NT2/D1 (cell line): ENCODE measurements around the gene KIF3A.

Experiments used
- SUZ12 ChIP-seq: IDR thresholded peaks from 2 replicates; pipeline ENCODE4 v1.6.1; 2011; ENCODE audit not compliant: insufficient read length, insufficient read depth; ENCODE audit errors: extremely low read depth
- YY1 ChIP-seq: IDR thresholded peaks from 2 replicates; pipeline ENCODE4 v1.6.1; 2011; ENCODE audit not compliant: insufficient read length, insufficient read depth
- ZNF274 ChIP-seq: IDR thresholded peaks from 2 replicates; pipeline ENCODE4 v1.6.1; 2011; ENCODE audit warnings: mild to moderate bottlenecking, low read depth, low read length

- no peak for TF ChIP-seq YY1
- TF ChIP-seq ZNF274: no peak
- TF ChIP-seq SUZ12: no peak
Measured at GRCh38 chr5:132656774-132657355, 80.5 kb downstream of the KIF3A start.
